ENCODE data around the gene FBXO30.
A peak's percentile ranks its signal among the peaks of the same experiment; 100 is the strongest.

Gene FBXO30

GRCh38 chr6:145761584-145761983 lies 53.0 kb downstream of the FBXO30 start:
- DNase-seq (ENCODE audit: low read depth): no peak
- H3K4me3 ChIP-seq (ENCODE audit: low read depth, low read length): no peak overlapping the region

- no peak for DNase-seq (ENCODE audit: low read depth)
- no peak overlapping the region for H3K4me3 ChIP-seq (ENCODE audit: low read depth, low read length)
Observed at GRCh38 chr6:145758113-145758512, 56.5 kb downstream of the FBXO30 start.

GRCh38 chr6:145756170-145756662 lies 58.4 kb downstream of the FBXO30 start:
- peak; percentile 97 for DNase-seq (ENCODE audit: low read depth)
- H3K4me3 ChIP-seq (ENCODE audit: low read depth, low read length): no peak overlapping the region

- no peak for DNase-seq (ENCODE audit: low read depth)
- no peak overlapping the region for H3K4me3 ChIP-seq (ENCODE audit: low read depth, low read length)
Observed at GRCh38 chr6:145755682-145756081, 58.9 kb downstream of the FBXO30 start.

- DNase-seq (ENCODE audit: low read depth): no peak
- no peak overlapping the region for H3K4me3 ChIP-seq (ENCODE audit: low read depth, low read length)
Observed at GRCh38 chr6:145752638-145753037, 62.0 kb downstream of the FBXO30 start.

GRCh38 chr6:145749632-145750031 lies 65.0 kb downstream of the FBXO30 start:
- DNase-seq (ENCODE audit: low read depth): peak; percentile 83
- H3K4me3 ChIP-seq (ENCODE audit: low read depth, low read length): no peak overlapping the region

GRCh38 chr6:145745861-145746260 lies 68.7 kb downstream of the FBXO30 start:
- no peak for DNase-seq (ENCODE audit: low read depth)
- no peak overlapping the region for H3K4me3 ChIP-seq (ENCODE audit: low read depth, low read length)

- no peak overlapping the region for H3K4me3 ChIP-seq (ENCODE audit: low read depth, low read length)
Observed at GRCh38 chr6:145744619-145745018, 70.0 kb downstream of the FBXO30 start.

More at GRCh38 chr6:145744619-145745018, 70.0 kb downstream of the FBXO30 start:
- DNase-seq (ENCODE audit: low read depth): no peak

All from skeletal muscle cell (primary cell).